Stimulated activated CD4-positive, alpha-beta T cell treated with anti-CD3 and anti-CD28 coated beads, Interleukin-12 subunit alpha, Interleukin-12 subunit beta, amount 100 ng/mL, for 4 hours (primary cell): Measurements from ENCODE around the gene HECW1.

Experiments
- DNase-seq: peaks from one replicate; pipeline ENCODE4 v3.0.0-alpha.2; 2020

The HECW1 gene

GRCh38 chr7:43385856-43386255 lies 273.4 kb downstream of the HECW1 start:
- no peak for DNase-seq

- no peak for DNase-seq
Observed at GRCh38 chr7:43387932-43388331, 275.5 kb downstream of the HECW1 start.

GRCh38 chr7:43390576-43390975 lies 278.1 kb downstream of the HECW1 start:
- no peak for DNase-seq

GRCh38 chr7:43391518-43391917 lies 279.1 kb downstream of the HECW1 start:
- no peak for DNase-seq

- DNase-seq, result no peak
Observed at GRCh38 chr7:43392638-43393330, 280.3 kb downstream of the HECW1 start.

GRCh38 chr7:43394441-43395130 lies 282.1 kb downstream of the HECW1 start:
- DNase-seq, result no peak

- no peak for DNase-seq
Observed at GRCh38 chr7:43395351-43395750, 282.9 kb downstream of the HECW1 start.

- no peak for DNase-seq
Observed at GRCh38 chr7:43396187-43396740, 283.8 kb downstream of the HECW1 start.

- DNase-seq, result no peak
Observed at GRCh38 chr7:43398831-43399230, 286.4 kb downstream of the HECW1 start.

- no peak for DNase-seq
Observed at GRCh38 chr7:43405948-43406347, 293.5 kb downstream of the HECW1 start.

- DNase-seq, result no peak
Observed at GRCh38 chr7:43406961-43407360, 294.5 kb downstream of the HECW1 start.

- no peak for DNase-seq
Observed at GRCh38 chr7:43408981-43409380, 296.5 kb downstream of the HECW1 start.

GRCh38 chr7:43417455-43417854 lies 305.0 kb downstream of the HECW1 start:
- DNase-seq, result no peak

- no peak for DNase-seq
Observed at GRCh38 chr7:43430411-43430810, 318.0 kb downstream of the HECW1 start.

GRCh38 chr7:43431020-43431595 lies 318.7 kb downstream of the HECW1 start:
- DNase-seq, result no peak

- no peak for DNase-seq
Observed at GRCh38 chr7:43433639-43434038, 321.2 kb downstream of the HECW1 start.

GRCh38 chr7:43437001-43437400 lies 324.6 kb downstream of the HECW1 start:
- no peak for DNase-seq

- DNase-seq, result no peak
Observed at GRCh38 chr7:43438897-43439479, 326.5 kb downstream of the HECW1 start.

GRCh38 chr7:43439631-43440401 lies 327.4 kb downstream of the HECW1 start:
- peak; percentile 52 for DNase-seq

- DNase-seq, result no peak
Observed at GRCh38 chr7:43441231-43442130, 329.0 kb downstream of the HECW1 start.

GRCh38 chr7:43443381-43443780 lies 330.9 kb downstream of the HECW1 start:
- no peak for DNase-seq
